H1 (cell line): ENCODE measurements around the gene RPL41. TPM values are rescaled to one million over a fixed set of nuclear protein-coding genes. Genes with fewer than 3 reads are reported as not detected.
A peak's percentile ranks its signal among the peaks of the same experiment; 100 is the strongest.

Source experiments
- SAP30 ChIP-seq: fragments of 300-600 bp; sonication (generic); IDR thresholded peaks from 2 replicates; pipeline ENCODE4 v1.7.1; 2012; ENCODE audit warnings: low read length, moderate library complexity, mild to moderate bottlenecking, inconsistent platforms; ENCODE audit not compliant: insufficient read depth, insufficient replicate concordance
- polyA plus RNA-seq, 7 experiments: library from polyadenylated mRNA; depleted of rRNA in 3 of 7; stranded (reverse) in 5 of 7; unstranded in 2 of 7; fragments of >200 nt in 5 of 7; fragments of 200-250 nt in 2 of 7; gene quantifications; 1 replicate in 5 of 7; 2 replicates in 1 of 7; 4 replicates in 1 of 7; pipeline versions ENCODE4 v1.2.1 to v1.2.3, GENCODE V29; 2011 to 2013; ENCODE audit warnings: missing spikeins in 2 of 7, mixed read lengths in 2 of 7
- total RNA-seq: library from RNA; stranded (reverse); fragmentation: NEBNext Ultra II Directional; extraction: Animal tissue kit (Norgen Biotek cat#: 25700); gene quantifications from 2 replicates; pipeline ENCODE4 v1.2.1, GENCODE V29; 2021

The RPL41 gene
- total and polyA plus RNA-seq, 2 of the 8 experiments (the other 6 are each of a cell fraction or from before 2014, with no cell fraction given) = 4,440 to 16,488 TPM

DNA sequence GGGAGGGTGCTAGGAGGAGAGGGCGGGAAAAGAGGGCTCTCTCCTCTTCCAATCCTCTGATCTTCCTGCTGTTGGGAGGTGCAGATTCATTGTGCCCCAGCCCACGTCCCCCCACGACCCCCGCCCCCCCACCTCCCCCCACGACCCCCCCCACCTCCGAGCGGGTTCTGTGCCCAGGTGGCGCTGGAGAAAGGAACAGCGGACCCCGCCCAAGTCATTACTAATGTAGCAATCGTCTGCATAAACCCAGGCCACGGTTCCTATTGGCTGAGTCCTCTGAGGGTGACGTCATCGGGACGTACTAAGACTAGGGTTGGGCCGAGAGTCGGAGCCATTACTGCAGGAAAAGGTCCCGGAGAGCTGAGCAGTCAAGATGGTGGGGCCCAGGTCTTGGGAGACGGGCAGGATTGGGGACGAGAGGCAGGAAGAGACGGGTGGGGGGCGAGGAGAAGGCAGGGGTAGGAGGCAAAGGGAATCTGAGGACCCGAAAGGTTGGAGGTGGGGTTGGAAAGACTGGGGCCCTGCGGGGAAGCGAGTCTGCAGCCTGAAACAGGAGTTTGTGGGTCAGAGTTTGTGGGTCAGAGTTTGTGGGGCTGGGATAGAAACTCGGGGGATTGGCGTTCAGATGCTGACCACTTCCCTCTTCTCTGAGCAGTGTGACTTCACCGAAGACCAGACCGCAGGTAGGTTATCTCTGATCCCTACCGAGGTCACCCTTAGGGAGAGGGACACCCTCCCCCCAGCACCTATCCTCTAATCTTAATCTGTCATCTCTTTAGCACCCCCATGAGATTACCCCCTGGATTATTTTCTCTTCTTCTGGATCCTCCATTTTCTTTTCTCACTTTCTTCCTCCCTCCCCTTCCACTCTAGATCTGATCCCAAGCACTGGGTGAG lies 41.8 kb downstream of the RPL41 start, which contains the start of gene MYL6 (continued):
- TF ChIP-seq SAP30 = peak; percentile 12
